Immature natural killer cell (primary cell): ENCODE data around the gene DGKD. TPM values are rescaled to one million over a fixed set of nuclear protein-coding genes. Genes with fewer than 3 reads are reported as not detected.

Experiments
- DNase-seq, 3 donors: peaks; one replicate each; pipeline ENCODE4 v3.0.0; 2022; ENCODE audit warnings: mixed read lengths in 1 of 3
- H3K27ac Mint-ChIP-seq, 6 donors: one replicate each; pipeline ENCODE4 v1.8.0; 2020; ENCODE audit warnings: mixed read lengths in 6 of 6, mild to moderate bottlenecking in 5 of 6, inconsistent platforms in 4 of 6, moderate library complexity in 3 of 6
- H3K27me3 Mint-ChIP-seq, 3 donors: one replicate each; pipeline ENCODE4 v1.8.0; 2020 to 2021; ENCODE audit warnings: low read depth in 3 of 3, mild to moderate bottlenecking in 3 of 3, mixed read lengths in 3 of 3, moderate library complexity in 3 of 3, inconsistent platforms in 1 of 3
- H3K36me3 Mint-ChIP-seq, 3 donors: one replicate each; pipeline ENCODE4 v1.8.0; 2020; ENCODE audit warnings: mixed read lengths in 3 of 3, inconsistent platforms in 2 of 3, mild to moderate bottlenecking in 2 of 3
- H3K4me1 Mint-ChIP-seq, 2 donors: one replicate each; pipeline ENCODE4 v1.8.0; 2020; ENCODE audit warnings: inconsistent platforms in 2 of 2, mild to moderate bottlenecking in 2 of 2, mixed read lengths in 2 of 2, moderate library complexity in 1 of 2
- H3K4me3 Mint-ChIP-seq, 5 donors: one replicate each; pipeline ENCODE4 v1.8.0; 2020; ENCODE audit warnings: mild to moderate bottlenecking in 5 of 5, mixed read lengths in 5 of 5, inconsistent platforms in 3 of 5, moderate library complexity in 3 of 5
- H3K9me3 Mint-ChIP-seq, 6 donors: one replicate each; pipeline ENCODE4 v1.8.0; 2020; ENCODE audit warnings: mild to moderate bottlenecking in 6 of 6, mixed read lengths in 6 of 6, inconsistent platforms in 4 of 6, moderate library complexity in 3 of 6
- polyA plus RNA-seq, 3 donors: library from polyadenylated mRNA; unstranded; fragments of 300-500 nt; fragmentation: Illumina TruSeq; gene quantifications; one replicate each; pipeline ENCODE4 v1.2.3, GENCODE V29; 2021

DGKD gene
- polyA plus RNA-seq, 3 donors from 2014 or later = 15.9 to 60.6 (median 21.3) TPM

- Mint-ChIP-seq H3K27me3 (peaks cover 0 to 1% (median 0%) of the 10 kb centered on the region in 3 donors), H3K27ac (no peak overlapping the region)
Measured at GRCh38 chr2:233513953-233514655, 159.8 kb downstream of the DGKD start.

GRCh38 chr2:233519787-233520611, 165.7 kb downstream of the DGKD start:
- no peak overlapping the region for H3K4me3 Mint-ChIP-seq
- H3K27me3 Mint-ChIP-seq = no peaks in the 10 kb centered on the region
- no peaks in the 10 kb centered on the region for H3K4me1 Mint-ChIP-seq
- DNase-seq = no peak
- no peak overlapping the region for H3K27ac Mint-ChIP-seq
- H3K9me3 Mint-ChIP-seq = peaks cover 0 to 2% (median 0%) of the 10 kb centered on the region in 6 donors
- peaks cover 13 to 46% (median 42%) of the 10 kb centered on the region in 3 donors for H3K36me3 Mint-ChIP-seq

More at GRCh38 chr2:233513953-233514655, 159.8 kb downstream of the DGKD start:
- no peaks in the 10 kb centered on the region for H3K9me3 Mint-ChIP-seq
- DNase-seq = no peak
- no peak overlapping the region for H3K4me3 Mint-ChIP-seq
- H3K4me1 Mint-ChIP-seq = no peaks in the 10 kb centered on the region
- peaks cover 9 to 34% (median 31%) of the 10 kb centered on the region in 3 donors for H3K36me3 Mint-ChIP-seq

Other genes starting within 250 kb of the DGKD start
- gene ATG16L1, start 102.8 kb upstream of the DGKD start, polyA plus RNA-seq = 10 to 100 TPM in 2 of 3 donors, 1 to 10 TPM in 1; 9.3 to 16.4 (median 13.2) TPM
- gene SAG, start 46.7 kb upstream of the DGKD start, polyA plus RNA-seq = not detected
- 1 to 10 TPM; 3.4 to 8.6 (median 5.1) TPM for gene USP40, start 212.3 kb downstream of the DGKD start, polyA plus RNA-seq